GF-D8 (cell line): ENCODE data around the gene PHKB.
"Not testable (repeated sequence)": the region's sequence is repeated elsewhere in the genome, so short reads cannot be mapped to it uniquely, and the experiment has no call there.

Experiments
- DNase-seq: peaks from one replicate; lab custom pipeline; 2025; lab: John Stamatoyannopoulos, UW

Gene PHKB

DNA sequence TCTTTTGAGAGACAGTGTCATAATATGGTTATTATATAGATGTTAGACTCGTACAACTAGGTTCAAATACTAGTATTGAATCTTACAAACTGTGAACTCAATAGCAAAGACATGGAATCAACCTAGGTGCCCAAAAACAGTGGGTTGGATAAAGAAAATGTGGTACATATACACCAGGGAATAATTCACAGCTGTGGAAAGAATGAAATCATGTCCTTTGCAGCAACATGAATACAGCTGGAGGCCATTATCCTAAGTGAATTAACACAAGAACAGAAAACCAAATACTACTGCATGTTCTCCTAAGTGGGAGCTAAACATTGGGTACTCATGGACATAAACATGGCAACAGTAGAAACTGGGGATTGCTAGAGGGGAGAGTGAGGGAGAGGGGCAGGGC lies 8.1 kb downstream of the PHKB start:
- DNase-seq: no peak

DNA sequence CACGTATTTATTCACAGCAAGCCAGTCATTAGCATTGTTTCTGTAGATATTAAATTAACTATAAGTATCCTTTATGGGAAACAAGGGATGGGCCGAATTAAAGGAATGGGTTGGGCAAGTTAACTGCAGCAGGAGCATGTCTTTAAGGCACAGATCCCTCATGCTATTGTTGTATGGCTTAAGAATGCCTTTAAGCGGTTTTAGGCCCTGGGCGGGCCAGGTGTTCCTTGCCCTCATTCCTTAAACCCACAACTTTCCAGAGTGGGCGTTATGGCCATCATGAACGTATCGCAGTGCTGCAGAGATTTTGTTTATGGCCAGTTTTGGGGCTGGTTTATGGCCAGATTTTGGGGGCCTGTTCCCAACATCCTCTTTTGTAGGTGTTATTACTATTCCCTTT lies 9.1 kb downstream of the PHKB start:
- DNase-seq: no peak

DNA sequence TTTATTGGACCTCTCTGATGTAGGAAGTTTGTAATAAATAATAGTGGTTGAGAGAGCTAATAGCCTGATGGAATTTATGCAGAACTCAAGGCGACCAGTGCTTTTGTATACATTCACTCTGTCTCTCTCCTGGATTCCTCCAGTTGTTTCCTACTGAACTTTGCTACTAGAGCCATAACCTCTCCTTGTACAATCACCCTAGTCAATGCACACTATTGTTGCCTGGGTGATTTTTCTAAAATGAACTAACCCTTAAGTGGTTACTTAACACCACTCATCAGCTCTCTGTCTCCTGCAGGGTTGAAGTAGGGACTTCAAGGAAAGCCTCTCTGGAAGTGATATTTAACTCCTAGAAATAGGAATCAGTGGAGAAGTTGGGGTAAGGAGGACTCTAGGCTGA lies 9.7 kb downstream of the PHKB start:
- no peak for DNase-seq

DNA sequence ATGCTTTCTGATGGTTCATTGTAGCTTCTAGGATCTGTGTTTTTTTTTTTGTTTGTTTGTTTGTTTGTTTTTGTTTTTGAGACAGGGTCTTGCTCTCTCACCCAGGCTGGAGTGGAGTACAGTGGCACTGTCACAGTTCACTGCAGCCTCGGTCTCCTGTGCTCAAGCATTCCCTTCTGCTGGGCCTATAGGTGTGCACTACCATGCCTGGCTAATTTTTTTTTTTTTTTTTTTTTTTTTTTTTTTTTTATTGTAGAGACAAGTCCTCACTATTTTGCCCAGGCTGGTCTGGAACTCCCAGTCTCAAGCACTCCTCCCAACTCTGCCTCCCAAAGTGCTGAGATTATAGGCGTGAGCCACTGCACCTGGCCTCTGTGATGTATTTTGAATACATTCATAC lies 11.9 kb downstream of the PHKB start:
- DNase-seq: not testable (repeated sequence)

DNA sequence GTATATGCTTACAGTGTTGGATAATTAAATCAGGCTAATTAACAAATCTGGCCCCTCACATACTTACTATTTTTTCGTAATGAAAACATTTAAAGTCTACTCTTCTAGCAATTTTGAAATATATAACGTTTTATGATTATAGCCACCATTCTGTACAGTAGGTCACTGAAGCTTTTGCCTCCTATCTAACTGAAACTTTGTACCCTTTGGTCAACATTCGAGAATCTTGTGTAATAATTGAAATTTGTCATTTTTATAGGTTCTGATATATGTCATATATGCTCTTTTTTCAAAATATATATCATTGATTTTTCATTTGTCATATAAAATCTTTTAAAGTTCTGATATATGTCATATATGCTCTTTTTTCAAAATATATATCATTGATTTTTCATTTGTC lies 12.7 kb downstream of the PHKB start:
- no peak for DNase-seq

DNA sequence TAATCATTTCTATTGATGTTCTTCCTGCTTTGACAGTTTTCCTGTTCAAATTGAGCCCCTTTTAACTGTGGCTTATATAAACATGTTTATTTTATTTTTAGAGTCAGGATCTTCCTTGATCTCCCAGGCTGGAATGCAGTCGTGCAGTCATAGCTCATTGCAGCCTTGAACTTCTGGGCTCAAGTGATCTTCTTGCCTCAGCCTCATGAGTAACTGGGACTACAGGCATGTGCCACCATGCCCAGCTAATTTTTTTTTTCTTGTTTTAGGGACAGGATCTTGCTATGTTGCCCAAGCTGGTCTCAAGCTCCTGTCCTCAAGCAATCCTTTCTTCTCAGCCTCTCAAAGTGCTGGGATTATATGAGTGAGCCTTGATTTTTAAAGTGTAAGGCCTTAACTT lies 14.7 kb downstream of the PHKB start:
- DNase-seq: no peak

DNA sequence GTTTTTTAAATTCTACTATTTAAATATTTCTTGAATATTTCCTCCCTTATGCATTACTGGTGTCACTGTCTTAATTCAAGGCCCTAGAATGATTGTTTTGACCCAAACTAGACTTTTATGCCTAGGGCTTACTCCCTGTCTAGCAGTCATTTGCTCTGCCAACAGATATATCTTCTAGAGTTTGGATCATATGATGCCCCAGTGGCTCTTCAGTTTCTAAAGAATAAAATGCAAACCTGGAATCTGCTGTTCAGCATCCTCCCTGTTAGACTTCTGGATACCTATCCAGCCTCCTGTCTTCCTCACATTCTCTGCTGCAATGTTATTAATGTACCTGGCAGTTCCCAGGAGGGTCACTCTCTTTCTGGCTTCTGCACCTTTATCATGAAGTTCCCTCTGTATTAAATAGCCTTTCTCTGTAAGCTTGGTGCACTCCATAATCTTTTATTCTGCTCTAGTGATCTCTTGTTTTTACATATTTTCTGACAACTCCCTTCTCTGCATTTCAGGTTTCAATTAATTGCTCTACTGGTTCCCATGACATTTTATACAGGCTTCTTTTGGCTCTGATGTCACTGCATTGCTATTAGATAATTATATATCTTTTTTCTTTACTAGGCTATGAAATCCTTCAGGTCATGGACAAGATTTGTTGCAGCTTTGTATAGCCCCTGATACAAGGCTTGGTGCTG lies 15.7 kb downstream of the PHKB start:
- no peak for DNase-seq

DNA sequence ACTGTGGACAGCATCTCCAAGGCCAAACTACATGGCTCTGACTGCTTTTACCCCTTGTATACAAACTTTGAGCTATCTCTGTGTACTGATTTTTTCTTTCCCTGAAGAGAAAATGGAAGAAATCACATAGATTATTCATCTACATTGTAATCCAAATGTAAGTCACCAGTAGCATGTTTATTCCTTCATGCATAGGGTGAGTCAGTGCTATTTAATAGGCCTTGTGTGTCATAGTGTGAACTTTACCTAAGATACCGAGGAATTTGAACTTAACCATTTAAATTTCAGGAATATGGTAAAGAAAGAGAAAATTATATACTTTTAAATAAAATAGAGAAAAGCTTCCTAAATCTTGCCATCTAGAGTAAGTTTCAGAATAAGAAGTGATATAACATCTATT lies 16.5 kb downstream of the PHKB start:
- no peak for DNase-seq

DNA sequence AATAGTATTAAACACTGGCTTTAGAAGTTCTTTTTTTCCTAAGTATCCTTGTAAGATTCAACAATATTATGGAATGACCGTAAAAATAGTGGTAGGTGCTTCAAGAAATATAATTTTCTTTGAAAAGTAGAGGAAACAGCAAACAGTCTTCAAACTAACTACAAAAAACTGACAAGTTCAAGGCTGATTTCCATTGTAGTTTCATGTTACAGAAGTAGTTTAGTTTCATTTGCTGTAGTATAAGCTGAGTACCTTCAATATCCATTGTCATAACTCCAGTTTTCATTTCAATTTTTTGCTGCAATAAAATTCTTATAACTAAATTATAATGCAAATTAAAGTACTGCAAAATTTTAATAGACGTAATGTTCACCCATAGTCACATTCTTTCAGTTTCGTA lies 19.3 kb downstream of the PHKB start:
- DNase-seq: no peak

DNA sequence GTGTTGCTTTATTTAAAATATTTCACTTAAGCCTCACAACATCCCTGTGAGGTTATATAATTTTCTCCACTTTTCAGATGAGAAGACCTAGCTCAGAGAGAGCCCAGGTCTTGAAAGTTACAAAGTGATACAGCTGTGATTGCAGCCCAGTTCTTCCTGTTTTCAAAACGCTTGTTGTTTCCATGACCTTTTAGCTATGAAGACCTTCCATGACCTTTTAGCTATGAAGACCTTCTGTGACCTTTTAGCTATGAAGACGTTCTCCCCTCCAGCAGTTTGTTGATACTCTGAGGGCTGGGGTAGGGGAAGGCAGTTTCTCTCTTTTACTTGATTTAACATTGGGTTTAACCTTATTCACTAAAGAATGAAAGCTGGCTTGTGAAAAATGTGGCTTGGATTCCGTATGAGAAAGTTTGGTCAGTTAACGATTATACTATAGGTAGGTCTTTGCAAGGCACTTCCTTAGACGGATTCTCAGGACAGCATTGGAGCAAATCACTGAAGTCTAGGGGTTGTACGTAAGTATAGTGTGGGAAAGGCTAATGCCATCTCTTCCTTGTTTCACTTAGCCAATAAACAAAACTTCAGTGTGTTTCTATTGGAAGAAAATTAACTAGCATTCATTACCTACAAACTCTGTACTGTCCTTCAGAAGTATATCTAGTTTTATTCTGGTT lies 20.7 kb downstream of the PHKB start:
- no peak for DNase-seq

DNA sequence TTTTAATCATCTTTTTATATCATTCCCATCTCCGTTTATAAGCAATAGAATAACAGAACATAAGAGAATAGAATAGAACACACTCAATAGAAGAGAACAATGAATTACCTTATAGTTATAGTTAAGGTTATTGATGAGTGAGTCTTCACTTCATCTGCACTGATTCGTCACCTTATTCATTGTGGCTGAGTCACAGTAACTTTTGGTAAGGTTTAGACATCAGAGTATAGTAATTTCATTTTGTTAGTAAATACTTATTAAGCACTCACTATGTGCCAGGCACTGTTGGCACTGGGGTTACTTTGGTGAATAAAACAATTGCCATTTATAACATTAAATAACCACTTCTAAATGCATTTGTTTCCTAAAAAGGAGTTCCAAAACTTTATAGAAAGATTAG lies 22.5 kb downstream of the PHKB start:
- no peak for DNase-seq

DNA sequence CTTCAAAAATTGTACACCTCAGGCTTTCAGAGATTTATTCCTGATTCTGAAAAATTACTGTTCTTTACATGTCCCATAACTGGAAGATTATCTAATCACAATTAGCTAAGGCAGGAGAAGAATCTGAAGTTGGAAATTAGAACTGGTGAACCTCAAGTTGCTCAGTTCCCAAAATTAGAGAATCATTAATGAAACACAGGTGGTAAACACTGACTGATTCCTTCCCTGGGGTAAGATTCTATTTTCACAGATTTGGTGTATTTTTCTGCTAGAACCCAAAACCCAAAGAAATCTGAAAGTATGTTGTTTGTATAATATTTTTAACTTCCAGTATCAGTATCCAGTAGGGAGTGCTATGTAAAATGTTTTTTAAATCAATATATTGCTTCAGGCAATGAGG lies 25.7 kb downstream of the PHKB start:
- DNase-seq: no peak

DNA sequence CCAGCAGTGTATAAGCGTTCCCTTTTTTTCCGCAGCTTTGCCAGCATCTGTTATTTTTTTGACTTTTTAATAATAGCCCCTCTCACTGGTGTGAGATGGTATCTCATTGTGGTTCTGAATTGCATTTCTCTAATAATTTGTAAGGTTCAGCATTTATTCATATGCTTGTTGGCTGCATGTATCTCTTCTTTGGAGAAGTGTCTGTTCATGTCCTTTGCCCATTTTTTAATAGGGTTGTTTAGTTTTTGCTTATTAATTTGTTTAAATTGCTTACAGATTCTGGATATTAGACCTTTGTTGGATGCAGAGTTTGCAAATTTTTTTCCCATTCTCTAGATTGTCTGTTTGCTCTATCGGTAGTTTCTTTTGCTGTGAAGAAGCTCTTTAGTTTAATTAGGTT lies 26.9 kb downstream of the PHKB start:
- no peak for DNase-seq

DNA sequence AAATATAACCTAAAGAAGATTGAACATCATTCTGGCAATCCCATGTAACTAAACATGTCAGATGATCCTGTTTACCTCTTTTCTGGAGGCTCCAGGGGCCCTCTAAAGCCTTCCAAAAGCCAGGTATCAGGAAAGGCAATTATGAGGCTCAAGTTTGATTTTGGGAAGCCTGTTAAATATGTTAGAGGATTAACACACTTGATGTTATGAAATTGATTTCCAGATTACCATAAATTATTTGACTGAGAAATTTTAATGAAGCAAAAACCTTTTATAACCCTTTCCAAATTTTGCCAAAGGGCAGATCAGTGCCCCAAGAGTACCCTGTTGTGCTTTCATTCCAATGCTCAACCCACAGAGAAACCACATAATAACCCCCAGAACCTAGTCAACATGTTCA lies 29.3 kb downstream of the PHKB start:
- DNase-seq: no peak

DNA sequence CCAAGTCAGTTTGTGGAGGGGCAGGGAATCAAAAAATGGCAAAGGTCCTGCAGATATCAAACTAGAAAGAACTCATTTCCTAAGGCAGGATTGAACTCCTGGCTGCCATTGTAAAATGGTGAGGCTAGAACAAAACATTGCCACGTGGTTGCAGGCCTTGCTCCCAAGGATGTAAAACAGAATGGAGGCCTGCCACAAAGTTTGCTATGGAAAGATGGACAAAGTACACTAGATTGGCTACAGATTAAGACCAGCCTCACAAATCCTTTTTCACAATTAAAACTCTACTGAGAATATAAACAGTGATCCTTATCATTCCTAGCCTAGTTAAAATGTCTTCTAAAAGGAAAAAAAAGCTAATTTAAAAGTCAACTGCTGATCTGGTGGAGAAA lies 30.9 kb downstream of the PHKB start:
- no peak for DNase-seq

DNA sequence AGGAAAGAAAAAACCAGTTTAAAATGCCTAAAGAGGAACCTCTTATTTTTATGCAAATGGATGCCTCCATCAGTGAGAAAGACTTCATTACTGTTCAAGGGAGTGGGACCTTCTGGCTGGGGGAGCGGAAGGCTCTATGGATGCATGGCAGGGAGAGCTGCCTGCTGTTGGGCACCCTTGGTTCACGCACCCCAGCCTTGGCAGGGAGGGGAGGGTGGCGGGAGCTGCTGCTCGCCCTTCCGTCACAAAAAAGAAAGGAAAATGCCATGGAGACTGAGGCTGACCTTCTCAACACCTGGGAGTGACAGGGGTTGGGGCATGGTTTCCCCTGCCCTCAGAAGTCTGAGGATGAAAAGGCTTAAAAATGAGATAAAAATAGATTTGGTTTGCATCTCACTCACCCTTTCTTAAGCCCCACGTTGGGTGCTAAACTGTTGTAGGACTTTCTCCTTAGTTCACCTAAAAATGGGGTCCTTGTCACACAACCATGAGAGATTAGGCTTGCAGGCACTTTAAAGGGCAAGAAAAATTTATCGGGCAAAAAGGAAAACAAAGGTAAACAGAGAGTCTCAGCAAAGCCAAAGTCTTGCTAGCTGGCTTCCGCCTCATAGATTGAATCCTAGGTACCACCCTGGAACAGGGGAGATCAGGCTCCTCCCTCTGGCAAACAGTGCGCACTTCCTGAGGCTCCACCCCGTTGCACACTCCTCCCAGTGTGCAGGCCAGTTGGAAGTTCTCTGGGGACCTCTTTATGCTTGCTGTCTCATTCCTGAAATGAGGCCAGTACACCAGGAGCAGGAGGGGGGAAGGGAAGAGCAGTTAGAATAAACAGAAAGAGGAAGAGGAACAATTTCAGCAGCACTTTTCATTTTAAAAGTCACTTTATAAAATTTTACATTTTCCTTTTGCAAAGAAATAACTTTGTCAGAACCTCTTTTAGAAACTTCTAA lies 31.6 kb downstream of the PHKB start:
- peak; percentile 53 for DNase-seq

DNA sequence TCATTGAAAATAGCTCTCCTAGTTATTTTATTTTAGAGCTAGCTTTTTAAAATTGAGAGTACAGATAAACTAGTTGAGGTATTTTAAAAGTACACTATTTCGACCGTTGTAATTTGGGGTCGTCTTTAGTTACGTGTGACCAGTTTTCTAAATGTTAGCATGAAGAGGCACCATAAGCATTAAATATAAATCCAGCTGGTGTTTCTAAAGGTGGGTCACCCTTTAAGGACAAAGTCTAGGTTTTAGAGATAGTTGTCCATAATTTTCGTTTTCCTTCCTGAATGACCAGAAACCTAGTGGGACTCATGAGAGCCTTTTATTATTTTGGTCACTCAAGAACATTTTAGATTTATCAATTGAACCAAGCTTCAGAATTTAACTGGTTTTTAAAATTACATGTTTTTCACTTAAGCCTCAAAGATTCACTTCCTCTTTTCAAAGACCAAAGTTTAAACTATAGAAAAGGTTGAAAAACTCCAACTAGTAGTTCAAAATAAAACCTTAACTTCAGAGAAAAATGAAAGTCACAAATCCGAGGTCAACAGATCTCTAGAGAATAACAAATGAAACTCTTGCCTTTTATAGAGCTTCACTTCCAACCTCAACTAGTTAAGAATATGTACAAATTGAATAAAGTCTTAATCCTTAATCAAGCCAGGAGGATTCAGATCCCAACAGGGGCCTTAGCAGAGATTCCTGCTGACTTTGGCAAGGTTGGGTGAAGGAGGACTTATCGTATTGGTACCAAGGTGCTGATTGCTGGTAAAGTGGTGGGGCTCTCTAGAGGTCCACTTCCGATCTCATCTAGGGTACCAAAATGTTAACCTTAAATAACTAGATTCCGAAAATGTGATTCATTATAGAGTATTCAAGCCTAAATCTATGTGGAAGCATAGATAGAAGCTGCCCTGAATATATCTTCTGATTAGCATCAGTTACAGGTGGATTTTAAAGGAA lies 32.5 kb downstream of the PHKB start:
- DNase-seq: no peak

DNA sequence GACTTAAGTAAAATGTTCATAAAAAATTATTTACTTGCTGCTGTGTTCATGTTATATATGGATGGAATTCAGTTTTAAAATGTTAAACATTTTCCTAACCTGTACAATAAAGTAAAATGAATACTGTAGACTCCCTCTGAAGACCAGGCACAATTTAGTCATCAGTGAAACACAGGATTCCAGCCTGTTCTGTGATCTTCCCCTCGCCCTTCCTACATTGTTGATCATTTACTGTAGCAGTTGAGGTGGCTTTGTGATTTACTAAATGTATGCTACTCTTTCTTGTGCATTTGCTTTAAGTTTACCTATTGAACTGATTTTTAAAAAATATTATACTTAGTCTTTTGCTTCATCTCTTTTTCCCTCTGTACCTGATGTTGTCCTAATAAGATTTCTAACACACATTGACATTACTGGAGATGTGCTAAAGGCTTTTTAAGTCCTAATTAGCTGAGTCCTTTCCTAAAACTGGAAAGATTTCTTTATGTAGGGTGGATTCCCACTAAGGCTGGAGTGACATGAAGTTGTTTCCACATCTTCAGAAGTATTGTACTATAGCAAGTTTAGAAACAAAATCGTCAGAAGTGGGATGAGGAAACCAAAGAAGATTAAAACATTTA lies 38.1 kb downstream of the PHKB start:
- no peak for DNase-seq

DNA sequence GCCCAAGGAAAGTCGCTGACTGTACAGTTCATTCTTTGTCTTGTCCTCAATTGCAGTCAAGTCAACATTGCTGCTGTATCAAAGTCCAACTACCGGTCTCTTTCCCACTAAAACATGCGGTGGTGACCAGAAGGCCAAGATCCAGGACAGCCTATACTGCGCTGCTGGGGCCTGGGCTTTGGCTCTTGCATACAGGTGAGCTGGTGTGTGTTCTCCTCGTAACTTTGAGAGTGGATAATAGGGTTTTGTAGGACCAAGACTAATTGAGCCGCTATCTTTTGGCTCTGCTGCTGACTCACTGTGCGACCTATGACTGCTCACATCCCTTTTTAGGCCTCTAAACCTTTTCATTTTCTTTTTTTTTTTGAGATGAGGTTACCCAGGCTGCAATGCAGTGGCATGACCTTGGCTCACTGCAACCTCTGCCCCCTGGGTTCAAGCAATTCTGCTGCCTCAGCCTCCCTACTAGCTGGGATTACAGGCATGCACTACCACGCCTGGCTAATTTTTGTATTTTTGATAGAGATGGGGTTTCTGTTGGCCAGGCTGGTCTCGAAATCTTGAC lies 38.7 kb downstream of the PHKB start:
- DNase-seq: no peak

DNA sequence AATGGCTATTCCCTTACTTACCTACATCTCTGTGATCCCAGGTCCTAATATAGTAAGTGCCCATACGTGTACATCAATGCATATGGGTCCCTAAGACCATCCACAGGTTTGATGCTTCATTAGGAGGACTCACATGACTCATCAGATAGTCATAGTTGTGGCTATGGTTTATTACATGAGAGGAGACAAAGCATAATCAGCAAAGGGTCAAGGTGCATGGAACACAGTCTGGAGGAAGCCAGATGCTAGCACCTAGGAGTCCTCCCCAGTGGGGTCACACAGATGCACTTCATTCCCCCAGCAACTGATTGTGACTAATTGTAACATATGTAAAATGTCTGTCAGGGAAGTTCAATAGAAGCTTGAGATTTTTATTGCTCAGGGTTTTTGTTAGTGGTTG lies 42.8 kb downstream of the PHKB start:
- DNase-seq: no peak

DNA sequence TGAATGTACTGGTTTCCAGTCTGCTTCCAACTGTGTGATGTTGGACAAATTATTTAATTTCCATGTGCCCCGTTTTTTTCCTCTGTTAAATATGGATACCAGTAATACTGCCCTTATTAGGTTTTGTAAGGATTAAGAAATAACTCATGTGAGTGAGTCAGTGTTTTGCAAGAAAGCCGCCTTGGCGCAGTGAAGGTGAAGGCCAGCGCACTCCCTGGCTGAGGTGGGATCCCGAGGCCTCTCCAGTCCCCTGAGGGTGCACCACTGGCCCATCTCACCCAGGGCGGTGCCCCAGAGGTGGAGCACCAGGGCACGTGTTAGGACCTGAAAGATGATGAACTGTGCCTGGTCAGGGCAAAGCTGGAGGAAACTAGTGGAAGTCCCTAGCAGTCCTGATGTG lies 43.5 kb downstream of the PHKB start:
- DNase-seq: no peak
